Adrenal gland (tissue), 12 donors: ENCODE results near the gene IRF4. TPM values are rescaled to one million over a fixed set of nuclear protein-coding genes. Genes with fewer than 3 reads are reported as not detected.

Experiments
- DNase-seq, 7 donors: peaks; one replicate each; pipeline ENCODE4 v3.0.0-alpha.2; 2019 to 2020
- H3K27ac ChIP-seq, 5 donors: fragments of 200-600 bp; sonication (generic) in 4 of 5; 1 replicate in 3 of 5; 2 replicates in 2 of 5; pipeline versions ENCODE4 v1.5.1 to v1.8.0; 2016 to 2020; ENCODE audit warnings: mild to moderate bottlenecking in 1 of 5
- H3K27me3 ChIP-seq: fragments of 200-600 bp; 2 replicates; pipeline ENCODE4 v1.8.0; 2021
- H3K36me3 ChIP-seq, 2 donors: fragments of 200-600 bp; replicated peaks in 1 of 2; 1 replicate in 1 of 2; 2 replicates in 1 of 2; pipeline versions ENCODE4 v1.5.1 to v1.8.0; 2018 to 2022
- H3K4me1 ChIP-seq, 2 donors: fragments of 200-600 bp; replicated peaks in 1 of 2; 1 replicate in 1 of 2; 2 replicates in 1 of 2; pipeline versions ENCODE4 v1.5.1 to v1.8.0; 2018 to 2021
- H3K4me3 ChIP-seq, 4 donors: fragments of 200-600 bp; sonication (generic) in 3 of 4; one replicate each; pipeline ENCODE4 v1.5.1; 2016 to 2018
- H3K9me3 ChIP-seq, 3 donors: fragments of 200-600 bp; sonication (generic) in 1 of 3; replicated peaks in 1 of 3; 1 replicate in 2 of 3; 2 replicates in 1 of 3; pipeline versions ENCODE4 v1.5.1 to v1.8.0; 2016 to 2021
- CTCF ChIP-seq, 6 experiments: fragments of 450-650 bp in 4 of 6; fragments of 200-600 bp in 2 of 6; sonication (generic) in 1 of 6; IDR thresholded peaks; 1 replicate in 5 of 6; 2 replicates in 1 of 6; pipeline versions ENCODE4 v1.5.1 to v1.8.0; 2016 to 2021; ENCODE audit warnings: antibody characterized with exemption in 6 of 6, mild to moderate bottlenecking in 2 of 6, moderate library complexity in 1 of 6
- POLR2A ChIP-seq, 2 donors: fragments of 450-650 bp; IDR thresholded peaks; one replicate each; pipeline ENCODE4 v1.6.1; 2017; ENCODE audit warnings: antibody characterized with exemption in 2 of 2, mild to moderate bottlenecking in 2 of 2, moderate library complexity in 1 of 2
- WGBS, 4 donors: extraction: QIAGEN DNeasy Blood & Tissue Kit in 2 of 4; methylation state at CpG; one replicate each; pipeline versions ENCODE4 v1.1.5 to v1.1.7; 2013 to 2017; 5-methylcytosine and 5-hydroxymethylcytosine counted together
- intact Hi-C, 2 donors: fragments of 100-400 bp; cut with DNase I; formaldehyde crosslinking; loops; one replicate each; pipeline versions ENCODE4 v1.14.1 to v1.15.0; 2022 to 2023
- polyA plus RNA-seq, 3 donors: library from polyadenylated mRNA; stranded (reverse); fragments of 200-250 nt in 2 of 3; fragments of 350-450 nt in 1 of 3; fragmentation: Illumina TruSeq in 1 of 3; extraction: RNeasy Lipid Tissue Mini Kit (QIAGEN cat#74804) in 1 of 3; gene quantifications; one replicate each; pipeline ENCODE4 v1.2.3, GENCODE V29; 2013 to 2014
- total RNA-seq, 9 donors: library from RNA; depleted of rRNA in 4 of 9; stranded (reverse); fragments of >200 nt in 4 of 9; fragments of 120-200 nt in 1 of 9; fragmentation: NEBNext Ultra II Directional in 1 of 9; extraction: Animal tissue kit (Norgen Biotek cat#: 25700) in 1 of 9; gene quantifications; one replicate each; pipeline versions ENCODE4 v1.1.0 to v1.2.4, GENCODE V29; 2013 to 2023
- donor health status: healthy with polysubstance abuse.
- donor health status: Bipolar disorder and iron deficiency.
- donor health status: DM: yes; HTN: yes; CAD: no.
- donor health status: DM: no; HTN: no; CAD: no.
- donor health status: DM: no; HTN: no; CAD: no.
- donor health status: DM: yes; HTN: yes; CAD: no.

IRF4 gene
- total and polyA plus RNA-seq, 12 donors: 0.06 to 1.5 (median 0.48) TPM; not detected in 1

- no peak for DNase-seq
- 61 to 69% (median 65%) methylated on average over 11 of the region's 11 CpGs for WGBS, 4 donors
- no peak overlapping the region for H3K4me3 ChIP-seq
- no peak overlapping the region for H3K27ac ChIP-seq
- H3K4me1 ChIP-seq: peaks cover 4 to 7% of the 10 kb centered on the region in 2 donors
- peaks cover 34% of the 10 kb centered on the region for H3K27me3 ChIP-seq
- no peak for TF ChIP-seq CTCF (IDR thresholded peaks at IDR 0.05)
- TF ChIP-seq POLR2A (IDR thresholded peaks at IDR 0.05): no peak
- intact Hi-C loops: no loop called here
- no peaks in the 10 kb centered on the region for H3K36me3 ChIP-seq
- no peaks in the 10 kb centered on the region for H3K9me3 ChIP-seq
Observed at GRCh38 chr6:387293-387741, 4.2 kb upstream of the IRF4 start.

DNA sequence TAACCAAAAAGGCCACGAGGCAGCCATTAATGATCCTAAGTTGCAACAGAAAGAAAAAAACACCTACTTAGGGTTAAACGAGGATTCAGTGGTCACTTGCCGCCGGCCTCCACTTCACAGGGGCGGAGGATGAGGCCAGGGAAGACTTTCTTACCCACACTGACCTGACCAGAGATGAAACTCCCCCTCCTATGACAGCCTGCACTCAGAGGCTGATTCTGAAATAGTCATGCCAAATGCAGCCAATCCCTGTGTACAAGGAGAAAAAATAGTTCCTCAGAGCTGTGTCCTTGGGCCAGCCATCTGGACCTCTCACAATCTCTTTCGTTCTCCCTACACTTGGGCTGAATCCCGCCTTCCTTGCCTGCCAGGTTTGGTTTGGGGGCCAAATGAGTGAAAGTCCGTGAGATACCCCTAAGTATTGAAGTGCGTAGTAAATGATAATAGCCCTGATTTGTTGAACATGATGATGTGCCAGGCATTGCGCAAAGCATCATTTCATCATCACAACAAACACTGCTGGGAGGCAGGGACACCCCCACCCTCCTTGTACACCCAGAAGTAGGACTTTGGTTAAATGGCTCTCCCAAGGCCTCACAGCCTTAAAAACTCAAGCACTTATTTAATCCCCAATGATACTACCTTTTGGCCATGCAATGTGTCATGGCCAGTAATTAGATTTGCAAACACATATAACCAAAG lies 3.2 kb upstream of the IRF4 start:
- Histone ChIP-seq H3K9me3 (no peaks in the 10 kb centered on the region), H3K4me1 (peaks cover 9 to 17% of the 10 kb centered on the region in 2 donors), H3K27me3 (peaks cover 44% of the 10 kb centered on the region), H3K27ac (no peak overlapping the region), H3K36me3 (no peaks in the 10 kb centered on the region), H3K4me3 (no peak overlapping the region)
- 68 to 82% (median 75%) methylated on average over 10 of the region's 10 CpGs for WGBS, 4 donors
- intact Hi-C loops: no loop called here
- TF ChIP-seq CTCF (IDR thresholded peaks at IDR 0.05): no peak
- no peak for TF ChIP-seq POLR2A (IDR thresholded peaks at IDR 0.05)
- peak in 1 of 7 donors; percentile 12 for DNase-seq

DNA sequence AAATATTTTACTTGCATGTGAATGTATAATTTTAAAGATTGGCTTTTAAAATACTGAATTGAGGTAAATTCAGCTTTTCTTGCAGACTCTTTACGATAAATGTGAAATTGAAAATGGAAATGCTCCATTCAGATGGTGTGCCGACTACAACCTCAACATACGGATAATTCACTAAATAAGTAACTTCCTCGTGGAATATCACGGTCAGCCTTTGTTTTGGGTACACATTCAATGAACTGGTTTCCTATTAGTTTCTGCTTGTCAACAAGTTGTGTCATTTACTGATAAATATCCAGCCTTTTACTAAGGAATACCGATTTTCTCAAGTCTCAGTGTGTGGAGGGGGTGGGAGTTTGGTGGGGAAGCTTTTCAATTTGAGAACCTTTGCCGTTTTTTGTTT lies 2.4 kb upstream of the IRF4 start:
- DNase-seq: no peak
- intact Hi-C loops: no loop called here
- 72 to 78% (median 75%) methylated on average over 7 of the region's 7 CpGs for WGBS, 4 donors
- TF ChIP-seq POLR2A (IDR thresholded peaks at IDR 0.05): no peak
- no peak for TF ChIP-seq CTCF (IDR thresholded peaks at IDR 0.05)
- no peaks in the 10 kb centered on the region for H3K36me3 ChIP-seq
- peaks cover 9 to 21% of the 10 kb centered on the region in 2 donors for H3K4me1 ChIP-seq
- no peak overlapping the region for H3K27ac ChIP-seq
- H3K4me3 ChIP-seq: no peak overlapping the region
- H3K9me3 ChIP-seq: no peaks in the 10 kb centered on the region
- peaks cover 52% of the 10 kb centered on the region for H3K27me3 ChIP-seq

GRCh38 chr6:389622-390021 lies 1.9 kb upstream of the IRF4 start:
- Histone ChIP-seq H3K4me3 (no peak overlapping the region), H3K27me3 (peaks cover 55% of the 10 kb centered on the region), H3K27ac (no peak overlapping the region), H3K36me3 (no peaks in the 10 kb centered on the region), H3K9me3 (no peaks in the 10 kb centered on the region), H3K4me1 (peaks cover 9 to 21% of the 10 kb centered on the region in 2 donors)
- DNase-seq: no peak
- intact Hi-C loops: no loop called here
- WGBS, 4 donors: 53 to 62% (median 61%) methylated on average over 8 of the region's 8 CpGs
- TF ChIP-seq CTCF (IDR thresholded peaks at IDR 0.05): no peak
- TF ChIP-seq POLR2A (IDR thresholded peaks at IDR 0.05): no peak
